ENCODE results near the gene CCDC188. TPM values are rescaled to one million over a fixed set of nuclear protein-coding genes. Genes with fewer than 3 reads are reported as not detected.

The CCDC188 gene
- total and polyA plus RNA-seq, 2 of the 4 experiments (the other 2 are of a cell fraction): 0.10 TPM; not detected in 1

DNA sequence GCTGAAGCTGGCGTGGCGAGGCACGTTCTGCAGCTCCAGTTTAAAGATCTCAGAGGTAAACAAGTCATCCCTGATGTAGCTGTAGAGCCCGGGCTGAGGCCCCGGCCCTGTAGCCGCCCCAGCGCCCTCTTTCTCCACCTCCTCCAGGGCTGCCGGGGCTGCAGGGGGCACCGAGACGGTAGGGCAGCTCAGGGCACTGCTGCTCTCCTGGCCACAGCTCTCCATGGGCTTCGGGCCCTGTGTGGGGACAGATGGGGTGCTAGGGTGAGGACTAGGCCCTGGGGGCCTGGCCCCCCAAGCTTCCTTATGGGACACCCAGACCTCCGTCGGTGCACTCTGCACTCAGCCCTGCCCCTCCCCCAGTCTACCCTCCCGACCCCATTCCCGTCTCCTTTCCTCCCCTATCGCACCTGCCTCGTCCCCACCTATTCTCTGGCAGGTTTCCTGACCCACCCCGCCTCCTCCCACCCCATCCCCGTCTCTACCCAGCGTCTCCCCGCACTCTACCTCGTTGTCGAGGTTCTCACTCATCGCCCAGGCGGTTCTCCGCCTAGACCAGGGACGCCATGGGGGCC, 34.4 kb downstream of the CCDC188 start:
- dilution Hi-C loops (cut with HindIII; ENCODE audit: low sequenced_read_pairs, unreplicated experiment) (no loop called here), intact Hi-C loops (cut with micrococcal nuclease) (no loop called here), in situ Hi-C loops (cut with MboI; ENCODE audit: low sequenced_read_pairs) (no loop called here)
- Histone ChIP-seq H3K23ac (ENCODE audit: low read depth, low read length) (peak overlapping the region; percentile 62; the same call in 1 of the 2 replicates), H4K20me1 (ENCODE audit: insufficient read depth, low read length) (peaks cover 18% of the 10 kb centered on the region), H4K91ac (ENCODE audit: insufficient read depth, low read depth, low read length) (peak overlapping the region; percentile 70), H3K9ac (ENCODE audit: low read depth, low read length) (peak overlapping the region; percentile 88), H3K4ac (ENCODE audit: low read depth, low read length) (peak overlapping the region; percentile 90), H3K56ac (ENCODE audit: extremely low read depth, insufficient read depth, low read length) (peak overlapping the region; percentile 37), H2AK5ac (ENCODE audit: low read depth, low read length) (peak overlapping the region; percentile 87), H3K14ac (replicated peaks; ENCODE audit: low read depth, low read length) (peak overlapping the region; percentile 86), H3K4me3 (ENCODE audit: insufficient read depth, low read depth, low read length) (peak overlapping the region; percentile 92), H3K9me3 (ENCODE audit: control insufficient read depth, insufficient read depth, low read length) (no peaks in the 10 kb centered on the region), H3K9me1 (ENCODE audit: insufficient read depth, low read length) (no peaks in the 10 kb centered on the region; the same call in 1 of the 2 replicates), H3K79me1 (ENCODE audit: low read depth in 1 of 2, low read length in 2 of 2) (peaks cover 12 to 42% of the 10 kb centered on the region in 2 experiments), H3K36me3 (ENCODE audit: control insufficient read depth, insufficient read depth, low read length) (peaks cover 57% of the 10 kb centered on the region), H3K27ac (ENCODE audit: insufficient read depth, low read length) (peak overlapping the region; percentile 75), H2BK5ac (ENCODE audit: low read depth, low read length, poor library complexity, severe bottlenecking) (peak overlapping the region; percentile 59), H2BK15ac (ENCODE audit: low read depth, low read length) (no peak overlapping the region), H3K18ac (ENCODE audit: low read depth, low read length) (0 out of 2 replicates have a peak overlapping the region, but pooled peaks have one; percentile 6), H3K4me1 (ENCODE audit: control insufficient read depth, insufficient read depth, low read length) (peaks cover 6% of the 10 kb centered on the region), H2BK120ac (ENCODE audit: low read depth, low read length) (peak overlapping the region; percentile 38; the same call in 1 of the 2 replicates), H2AFZ (replicated peaks; ENCODE audit: low read length, poor library complexity) (peak overlapping the region; percentile 91), H2BK20ac (ENCODE audit: low read depth, low read length) (no peak overlapping the region), H4K5ac (ENCODE audit: low read depth, low read length) (peak overlapping the region; percentile 76), H4K8ac (ENCODE audit: low read depth in 2 of 2, low read length in 2 of 2) (peak overlapping the region; percentile 44 to 63), H2AK9ac (replicated peaks; ENCODE audit: low read depth, low read length, poor library complexity) (peak overlapping the region; percentile 97), H3K4me2 (ENCODE audit: low read depth, low read length) (peak overlapping the region; percentile 84), H3K27me3 (ENCODE audit: control insufficient read depth, insufficient read depth, low read length) (no peaks in the 10 kb centered on the region)
- TF ChIP-seq, protein P1, sequence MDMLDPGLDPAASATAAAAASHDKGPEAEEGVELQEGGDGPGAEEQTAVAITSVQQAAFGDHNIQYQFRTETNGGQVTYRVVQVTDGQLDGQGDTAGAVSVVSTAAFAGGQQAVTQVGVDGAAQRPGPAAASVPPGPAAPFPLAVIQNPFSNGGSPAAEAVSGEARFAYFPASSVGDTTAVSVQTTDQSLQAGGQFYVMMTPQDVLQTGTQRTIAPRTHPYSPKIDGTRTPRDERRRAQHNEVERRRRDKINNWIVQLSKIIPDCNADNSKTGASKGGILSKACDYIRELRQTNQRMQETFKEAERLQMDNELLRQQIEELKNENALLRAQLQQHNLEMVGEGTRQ (IDR thresholded peaks at IDR 0.05; ENCODE audit: low read depth, low read length): no peak
- TF ChIP-seq RCOR1 (IDR thresholded peaks at IDR 0.05; ENCODE audit: insufficient replicate concordance, low read length) (no peak), CEBPB (IDR thresholded peaks at IDR 0.05; ENCODE audit: low read depth, low read length) (no peak), SMC3 (IDR thresholded peaks at IDR 0.05; ENCODE audit: low read depth, low read length) (no peak), CHD1 (IDR thresholded peaks at IDR 0.05; ENCODE audit: low read depth, low read length) (no peak), FOS (IDR thresholded peaks at IDR 0.05; ENCODE audit: low read depth, low read length) (no peak), RAD21 (IDR thresholded peaks at IDR 0.05; ENCODE audit: low read length) (no peak), POLR2A (IDR thresholded peaks at IDR 0.05; ENCODE audit: low read depth, low read length) (no peak), MAZ (IDR thresholded peaks at IDR 0.05; ENCODE audit: borderline replicate concordance, low read depth, low read length) (no peak), BHLHE40 (IDR thresholded peaks at IDR 0.05; ENCODE audit: low read depth, low read length) (no peak), MAFK (IDR thresholded peaks at IDR 0.05; ENCODE audit: low read depth, low read length) (no peak), MXI1 (IDR thresholded peaks at IDR 0.05; ENCODE audit: borderline replicate concordance, low read depth, low read length) (no peak), RFX5 (IDR thresholded peaks at IDR 0.05; ENCODE audit: low read depth, low read length) (no peak), NFE2L2 (IDR thresholded peaks at IDR 0.05; ENCODE audit: low read depth, low read length) (no peak)
- TF ChIP-seq, protein P2, sequence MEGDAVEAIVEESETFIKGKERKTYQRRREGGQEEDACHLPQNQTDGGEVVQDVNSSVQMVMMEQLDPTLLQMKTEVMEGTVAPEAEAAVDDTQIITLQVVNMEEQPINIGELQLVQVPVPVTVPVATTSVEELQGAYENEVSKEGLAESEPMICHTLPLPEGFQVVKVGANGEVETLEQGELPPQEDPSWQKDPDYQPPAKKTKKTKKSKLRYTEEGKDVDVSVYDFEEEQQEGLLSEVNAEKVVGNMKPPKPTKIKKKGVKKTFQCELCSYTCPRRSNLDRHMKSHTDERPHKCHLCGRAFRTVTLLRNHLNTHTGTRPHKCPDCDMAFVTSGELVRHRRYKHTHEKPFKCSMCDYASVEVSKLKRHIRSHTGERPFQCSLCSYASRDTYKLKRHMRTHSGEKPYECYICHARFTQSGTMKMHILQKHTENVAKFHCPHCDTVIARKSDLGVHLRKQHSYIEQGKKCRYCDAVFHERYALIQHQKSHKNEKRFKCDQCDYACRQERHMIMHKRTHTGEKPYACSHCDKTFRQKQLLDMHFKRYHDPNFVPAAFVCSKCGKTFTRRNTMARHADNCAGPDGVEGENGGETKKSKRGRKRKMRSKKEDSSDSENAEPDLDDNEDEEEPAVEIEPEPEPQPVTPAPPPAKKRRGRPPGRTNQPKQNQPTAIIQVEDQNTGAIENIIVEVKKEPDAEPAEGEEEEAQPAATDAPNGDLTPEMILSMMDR (conservative IDR thresholded peaks at IDR 0.05; ENCODE audit: low read depth, low read length): no peak
- TF ChIP-seq, protein P3, sequence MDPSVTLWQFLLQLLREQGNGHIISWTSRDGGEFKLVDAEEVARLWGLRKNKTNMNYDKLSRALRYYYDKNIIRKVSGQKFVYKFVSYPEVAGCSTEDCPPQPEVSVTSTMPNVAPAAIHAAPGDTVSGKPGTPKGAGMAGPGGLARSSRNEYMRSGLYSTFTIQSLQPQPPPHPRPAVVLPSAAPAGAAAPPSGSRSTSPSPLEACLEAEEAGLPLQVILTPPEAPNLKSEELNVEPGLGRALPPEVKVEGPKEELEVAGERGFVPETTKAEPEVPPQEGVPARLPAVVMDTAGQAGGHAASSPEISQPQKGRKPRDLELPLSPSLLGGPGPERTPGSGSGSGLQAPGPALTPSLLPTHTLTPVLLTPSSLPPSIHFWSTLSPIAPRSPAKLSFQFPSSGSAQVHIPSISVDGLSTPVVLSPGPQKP (IDR thresholded peaks at IDR 0.05; ENCODE audit: borderline replicate concordance, low read depth, low read length): no peak
- no peak for DNase-seq
- CTCF ChIA-PET: no interaction called here
- BruUV-seq (replicated peaks): TSS peak; percentile 66
- ATAC-seq (ENCODE audit: low read depth): no peak
- POLR2A ChIA-PET (ENCODE audit: unreplicated experiment): no interaction called here
- WGBS, 2 experiments (ENCODE audit: extremely low coverage in 2 of 2, insufficient read length in 1 of 2): 1% methylated on average over 12 of the region's 27 CpGs; no CpG with 5 or more reads in 1 of the 2 experiments
